Activated CD8-positive, alpha-beta memory T cell treated with anti-CD3 and anti-CD28 coated beads, Interleukin-2, amount 50 U/mL, for 24 hours (primary cell): Measurements from ENCODE around the gene OBSL1.

Experiments used
- DNase-seq: peaks from one replicate; pipeline ENCODE4 v3.0.0-alpha.2; 2020; ENCODE audit errors: extremely low read depth

Gene OBSL1

DNA sequence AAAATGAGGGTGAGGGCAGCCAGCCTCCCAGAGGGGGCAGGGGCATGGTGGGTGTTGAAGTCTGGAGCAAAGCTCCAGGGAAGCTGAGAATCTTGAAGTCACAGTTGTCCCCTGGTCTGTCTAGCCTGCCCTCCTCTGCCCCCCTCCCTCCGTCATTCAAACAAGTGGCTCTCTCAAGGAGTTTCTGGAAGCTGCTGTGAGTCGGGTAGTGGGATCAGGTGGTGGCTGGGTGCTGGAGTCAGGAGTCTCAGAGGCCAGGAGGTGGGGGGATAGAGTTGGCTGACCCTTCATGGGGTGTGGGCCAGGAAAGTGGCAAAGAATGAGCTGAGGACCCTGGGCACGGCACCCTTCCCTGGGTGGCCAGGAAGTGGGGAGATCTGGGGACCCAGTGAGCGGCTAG, 57.6 kb downstream of the OBSL1 start:
- DNase-seq = no peak

DNA sequence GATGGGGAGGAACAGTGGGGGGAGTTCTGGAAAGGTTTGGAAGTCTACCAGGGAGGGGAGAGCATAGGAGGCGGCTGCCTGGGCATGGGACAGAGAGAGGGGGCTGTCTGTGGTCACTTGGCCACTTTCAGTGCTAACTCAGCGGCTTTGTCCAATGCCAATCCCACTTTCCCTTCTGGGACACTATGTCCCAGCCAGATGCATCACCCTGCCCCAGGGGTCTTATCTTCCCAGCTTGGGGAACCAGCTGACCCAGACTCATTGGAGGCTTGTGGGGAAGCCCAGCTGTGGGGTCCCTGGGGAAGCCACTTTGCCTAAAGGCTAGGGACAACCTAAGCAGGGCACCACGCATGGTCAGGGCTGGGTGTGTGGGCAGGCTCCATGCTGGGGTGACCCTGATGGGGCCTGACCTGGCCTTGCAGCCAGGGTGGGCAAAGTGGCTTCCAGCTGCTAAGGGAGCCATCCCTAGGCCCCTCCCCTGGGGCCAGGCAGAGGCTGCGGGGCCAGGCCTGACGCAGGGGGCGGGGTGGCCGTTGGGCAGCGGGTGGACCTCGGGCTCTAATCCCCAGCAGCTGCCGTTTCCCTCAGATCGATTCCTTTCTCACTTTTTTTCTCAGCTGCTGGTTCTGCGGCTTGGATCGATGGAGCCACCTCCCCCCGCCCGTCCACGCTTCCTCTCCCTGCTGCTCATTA, 58.7 kb downstream of the OBSL1 start:
- DNase-seq = no peak

DNA sequence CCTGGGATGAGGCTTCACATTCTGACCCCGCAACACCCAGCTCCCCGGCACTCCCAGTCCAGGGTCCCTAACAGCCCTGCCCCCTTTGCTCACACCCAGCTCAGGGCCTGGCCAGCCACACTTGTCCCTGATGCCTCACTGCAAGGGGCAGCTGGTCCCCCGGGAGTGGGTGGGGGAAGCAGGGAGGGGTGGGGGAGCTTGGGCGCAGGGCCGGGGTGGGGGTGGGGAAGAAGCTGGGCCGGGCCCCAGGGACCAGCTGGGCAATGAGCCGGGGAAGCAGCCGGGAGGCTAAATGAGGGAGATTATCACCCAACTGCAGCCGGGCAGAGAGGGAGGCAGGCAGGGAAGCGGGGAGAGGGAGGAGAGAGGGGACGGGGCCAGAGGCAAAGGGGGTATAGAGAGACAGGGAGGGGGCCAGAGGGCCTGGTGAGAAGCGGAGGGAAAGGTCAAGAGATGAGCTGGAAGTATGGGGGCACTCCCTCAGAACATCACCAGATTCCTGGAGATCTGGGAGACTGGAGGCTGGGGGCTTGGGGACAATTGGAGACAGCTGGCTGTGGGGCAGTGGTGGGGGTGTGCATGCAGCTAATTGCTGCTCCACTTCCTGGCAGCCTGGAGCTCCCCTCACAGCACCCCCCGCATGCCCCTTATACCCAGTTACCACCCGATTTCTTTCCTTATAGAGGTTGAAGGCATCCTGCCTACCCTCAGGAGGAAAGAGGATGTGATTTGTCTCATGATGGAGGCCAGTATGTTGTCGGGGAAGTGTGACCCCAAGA, 59.6 kb downstream of the OBSL1 start:
- no peak for DNase-seq

DNA sequence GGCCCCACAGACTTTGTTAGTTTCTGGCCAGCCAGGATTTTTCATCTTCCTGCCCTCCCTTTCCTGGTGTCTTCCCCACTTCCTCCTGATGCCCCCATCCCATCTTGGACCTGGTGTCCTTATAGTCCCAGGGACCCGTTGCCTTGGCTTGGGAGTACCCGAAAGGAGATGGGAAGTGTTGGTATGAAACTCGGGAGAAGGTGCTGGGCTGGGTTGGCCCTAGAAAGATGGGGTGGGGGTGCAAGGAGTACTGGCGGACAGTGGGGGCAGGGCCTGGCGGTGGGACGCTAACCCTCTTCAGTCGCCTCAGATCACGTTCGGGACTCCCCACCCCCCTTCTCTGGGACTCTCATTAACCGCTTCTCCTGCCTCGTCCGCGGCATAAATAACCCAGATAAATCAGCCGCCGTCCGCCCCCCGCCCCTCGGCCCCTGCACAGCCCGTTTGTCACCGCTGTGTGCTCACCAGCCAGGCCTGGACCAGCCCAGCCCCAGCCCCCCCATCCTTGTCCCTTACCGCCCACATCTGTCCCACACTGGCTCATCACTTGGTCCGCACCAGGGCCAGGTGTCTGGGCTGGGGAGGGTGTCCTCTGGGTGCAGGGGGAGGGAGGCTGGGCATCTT, 60.7 kb downstream of the OBSL1 start:
- DNase-seq = no peak

DNA sequence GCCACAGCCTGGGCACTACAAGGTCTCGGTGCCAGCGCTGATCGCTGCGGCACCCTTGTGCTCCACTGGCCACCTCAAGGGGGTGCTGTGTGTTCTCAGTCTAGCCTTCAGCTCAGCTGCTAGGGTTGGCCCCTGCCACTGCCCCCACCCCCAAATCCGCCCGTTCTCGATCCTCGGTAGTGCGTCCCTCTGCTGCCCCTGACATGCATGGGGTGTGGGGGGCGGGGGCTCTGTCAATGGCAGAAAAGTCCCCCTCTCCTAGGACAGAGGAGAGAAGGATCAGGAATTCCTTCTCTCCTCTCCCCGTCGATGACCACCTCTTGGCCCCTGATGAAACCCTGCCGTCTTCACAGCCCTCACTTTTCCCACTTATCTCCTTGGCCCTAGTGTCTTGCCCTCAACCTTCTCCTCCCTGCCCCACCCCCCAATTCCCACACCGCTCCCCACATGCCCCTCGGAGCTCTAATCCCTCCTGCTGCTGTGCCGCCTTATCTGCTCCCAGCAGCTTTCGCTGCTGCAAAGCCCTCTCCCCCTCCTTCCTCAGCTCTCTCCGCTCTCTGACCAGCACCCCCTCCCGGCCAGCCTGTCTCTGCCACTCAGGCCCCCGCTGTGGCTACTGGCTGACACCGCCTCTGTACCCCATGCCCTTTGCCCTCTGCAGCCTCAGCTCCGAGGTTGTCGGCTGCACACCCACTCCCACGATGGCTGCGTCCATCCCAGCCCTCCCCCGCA, 61.4 kb downstream of the OBSL1 start:
- DNase-seq = peak; percentile 8

DNA sequence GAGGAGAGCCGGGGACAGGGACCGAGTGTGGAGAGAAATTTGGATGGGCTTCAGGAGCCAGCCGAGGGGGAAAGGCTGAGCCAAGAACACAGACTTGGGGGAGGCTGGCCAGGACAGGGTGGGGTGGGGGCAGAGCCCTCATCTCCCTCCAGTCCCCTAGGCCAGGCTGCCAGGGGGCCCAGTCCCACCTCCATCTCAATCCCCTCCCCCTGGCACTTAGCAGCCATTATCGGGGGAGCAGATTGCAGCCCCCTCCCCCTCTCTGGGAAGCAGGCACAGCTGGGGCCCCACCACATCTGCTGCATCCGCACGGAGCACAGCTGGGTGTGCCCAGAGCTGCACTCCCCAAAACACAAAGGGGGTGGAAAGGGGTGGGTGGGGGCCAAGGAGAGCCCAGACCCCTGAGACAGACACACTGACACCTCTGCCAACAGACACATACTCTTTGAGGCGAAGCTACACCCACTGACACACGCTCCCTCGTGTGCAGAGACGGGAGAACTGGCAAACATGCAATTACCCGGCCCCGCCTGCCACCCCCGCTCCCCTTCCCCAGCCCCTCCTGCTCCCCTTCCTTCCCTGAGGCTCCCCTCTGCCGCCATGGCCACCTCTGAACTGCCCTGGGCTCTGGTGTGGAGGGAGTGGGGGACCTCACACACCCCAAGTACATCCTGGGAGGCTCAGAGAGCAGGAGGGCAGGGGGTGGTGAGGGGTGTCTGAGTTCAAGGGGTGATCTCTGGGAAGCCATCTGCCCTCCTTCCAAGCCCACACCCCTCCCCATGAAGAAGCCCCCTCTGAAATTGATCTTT, 62.2 kb downstream of the OBSL1 start:
- DNase-seq = no peak

DNA sequence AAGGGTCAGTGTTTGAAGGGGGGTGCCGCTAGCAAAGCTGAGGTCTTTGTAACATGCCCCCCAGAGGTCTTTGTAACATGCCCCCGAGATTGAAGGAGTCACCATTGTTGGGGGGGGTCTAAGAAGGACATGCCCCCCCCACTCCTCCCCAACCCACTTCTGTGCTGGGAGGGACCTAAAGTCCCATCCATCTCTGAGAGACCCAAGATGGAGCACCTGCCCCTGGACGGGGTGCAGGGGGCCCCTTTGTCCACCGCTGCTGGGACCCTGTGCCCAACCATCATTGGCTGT, 63.0 kb downstream of the OBSL1 start:
- DNase-seq = no peak

DNA sequence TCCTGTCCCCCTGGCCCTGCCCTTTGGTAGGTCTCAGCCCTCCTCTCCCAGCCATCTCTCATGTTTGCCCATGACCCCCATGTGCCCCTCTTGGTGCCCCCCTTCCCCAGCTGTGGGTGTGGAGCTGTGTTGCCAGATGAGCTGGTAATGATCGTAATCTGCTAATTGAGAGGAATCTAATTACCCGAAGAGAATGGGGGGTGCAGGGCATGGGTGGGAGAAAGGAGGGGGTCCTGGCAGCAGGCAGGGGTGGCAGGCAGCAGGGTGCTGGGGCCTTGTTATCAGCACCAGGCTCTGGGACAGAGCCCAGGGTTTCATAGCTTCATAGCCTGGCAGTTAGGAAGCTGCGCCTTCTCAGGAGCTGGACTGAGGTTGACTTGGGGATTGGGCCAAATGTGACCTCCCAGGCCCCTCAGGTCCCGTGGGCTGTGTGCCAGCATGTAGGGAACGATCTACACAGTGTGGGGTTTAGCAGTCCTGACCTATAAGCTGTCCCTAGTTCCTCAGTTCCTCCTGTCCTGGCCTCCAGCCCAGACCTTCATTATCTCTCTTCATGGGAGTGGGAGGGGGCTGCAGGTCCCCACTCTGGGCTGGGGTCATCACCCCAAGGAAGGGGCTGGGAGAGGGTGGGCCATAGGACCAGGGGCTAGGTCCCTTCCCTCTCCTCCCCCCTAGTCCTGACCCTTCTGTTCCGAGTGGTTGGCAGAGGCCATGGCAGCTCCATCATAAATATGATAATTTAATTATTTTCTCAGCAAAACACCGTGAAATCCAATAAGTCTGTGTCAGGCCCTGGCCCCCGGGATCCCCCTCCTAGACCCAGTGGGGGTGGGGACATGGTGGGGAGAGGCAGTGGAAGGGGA, 63.5 kb downstream of the OBSL1 start:
- no peak for DNase-seq

DNA sequence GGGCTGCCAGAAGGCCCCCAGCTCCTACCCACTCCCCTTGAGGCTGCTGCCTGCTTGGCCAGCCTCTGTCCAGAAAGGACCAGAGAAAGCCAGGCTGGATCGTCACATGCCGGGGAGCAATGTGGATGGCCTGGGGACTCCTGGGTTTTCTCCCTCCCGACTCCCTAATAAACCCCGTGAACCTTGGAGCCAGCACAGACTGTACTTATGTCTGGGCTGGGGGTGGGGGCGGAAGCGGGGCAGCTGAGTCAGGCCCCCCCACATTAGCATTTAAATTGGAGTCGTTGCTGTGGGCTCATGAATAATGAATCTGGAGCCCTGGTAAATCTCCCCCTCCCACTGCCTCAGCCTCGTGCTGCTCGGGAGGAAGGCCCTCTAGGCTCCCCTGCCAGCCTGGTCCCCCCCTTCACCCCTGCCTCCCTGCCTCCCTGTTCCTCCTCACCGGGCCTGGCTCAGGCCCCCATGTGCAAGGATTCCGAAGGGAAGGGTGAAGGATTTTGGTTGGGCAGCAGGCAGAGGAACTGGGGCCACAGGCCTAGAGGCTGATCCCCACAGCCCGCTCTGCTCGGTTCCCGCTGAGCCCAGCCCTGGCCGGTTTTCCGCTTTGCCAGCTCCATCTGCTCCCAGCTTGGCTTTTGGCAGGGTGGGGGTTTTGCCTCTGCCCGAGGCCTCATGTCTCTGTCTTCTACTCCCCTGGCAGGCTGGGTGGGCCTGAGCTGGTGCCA, 64.4 kb downstream of the OBSL1 start:
- no peak for DNase-seq

DNA sequence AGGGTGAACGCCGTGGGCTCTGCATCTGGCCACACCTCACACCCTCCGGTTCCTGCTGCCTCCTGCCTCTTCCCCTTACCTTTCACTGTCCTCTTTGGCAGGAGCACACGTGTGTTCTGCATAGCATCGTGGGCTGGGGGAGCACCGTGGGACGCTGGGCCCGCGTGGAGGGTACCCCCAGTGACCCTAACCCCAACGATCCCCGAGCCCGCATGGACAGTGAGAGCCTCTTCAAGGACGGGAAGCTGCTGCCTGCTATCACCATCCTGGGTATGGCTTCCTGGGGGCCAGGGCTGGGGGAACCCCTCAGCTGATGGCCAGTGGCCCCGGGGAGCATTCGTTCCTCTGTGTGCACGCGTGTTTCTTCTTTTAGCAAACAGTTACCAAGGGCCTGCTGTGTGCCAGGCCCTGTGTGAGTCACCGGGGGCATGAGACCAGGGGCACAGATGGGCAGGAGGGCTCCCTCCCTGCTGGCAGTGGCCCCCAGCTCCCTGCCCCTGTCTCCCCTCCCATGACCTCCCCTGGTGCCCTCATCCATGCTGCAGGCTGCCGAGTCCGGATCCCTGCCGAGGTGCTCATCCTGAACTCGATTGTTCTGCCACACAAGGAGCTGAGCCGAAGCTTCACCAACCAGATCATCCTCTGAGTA, 65.1 kb downstream of the OBSL1 start:
- DNase-seq = no peak

DNA sequence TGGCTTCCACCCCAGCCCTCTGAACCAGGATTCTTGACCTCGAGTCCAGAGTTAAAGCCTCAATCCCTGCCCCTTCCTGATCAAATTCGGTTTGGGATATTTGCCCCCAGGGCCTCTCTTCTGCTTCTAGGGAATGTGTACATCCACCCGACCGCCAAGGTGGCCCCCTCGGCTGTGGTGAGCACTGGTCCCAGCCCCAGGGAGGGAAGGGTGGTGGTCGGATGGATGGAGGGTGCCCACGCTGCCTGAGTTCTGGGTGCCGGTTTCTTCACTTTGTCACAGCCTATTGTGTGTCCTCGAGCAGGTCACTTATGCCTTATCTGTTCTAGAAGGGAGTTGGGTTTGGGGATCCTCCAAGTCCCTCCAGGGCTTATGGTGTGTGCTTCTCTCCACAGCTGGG, 65.8 kb downstream of the OBSL1 start:
- DNase-seq = no peak

DNA sequence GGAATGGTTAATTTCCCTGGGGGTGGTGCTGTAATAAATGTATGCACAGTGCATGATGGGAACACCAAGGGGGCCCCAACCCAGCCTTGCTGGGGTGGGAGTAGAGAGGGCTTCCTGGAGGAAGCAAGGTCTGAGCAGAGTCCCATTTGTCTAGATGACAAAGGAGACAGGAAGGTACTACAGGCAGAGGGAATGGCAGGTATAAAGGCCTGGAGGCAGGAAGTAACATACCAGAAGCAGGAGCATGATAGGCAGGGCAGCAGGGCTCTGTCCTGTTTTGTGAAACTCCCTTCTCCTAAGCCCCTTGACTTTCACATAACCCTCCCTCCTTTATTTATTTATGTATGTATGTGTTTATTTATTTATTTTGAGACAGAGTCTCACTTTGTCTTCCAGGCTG, 68.7 kb downstream of the OBSL1 start:
- no peak for DNase-seq

DNA sequence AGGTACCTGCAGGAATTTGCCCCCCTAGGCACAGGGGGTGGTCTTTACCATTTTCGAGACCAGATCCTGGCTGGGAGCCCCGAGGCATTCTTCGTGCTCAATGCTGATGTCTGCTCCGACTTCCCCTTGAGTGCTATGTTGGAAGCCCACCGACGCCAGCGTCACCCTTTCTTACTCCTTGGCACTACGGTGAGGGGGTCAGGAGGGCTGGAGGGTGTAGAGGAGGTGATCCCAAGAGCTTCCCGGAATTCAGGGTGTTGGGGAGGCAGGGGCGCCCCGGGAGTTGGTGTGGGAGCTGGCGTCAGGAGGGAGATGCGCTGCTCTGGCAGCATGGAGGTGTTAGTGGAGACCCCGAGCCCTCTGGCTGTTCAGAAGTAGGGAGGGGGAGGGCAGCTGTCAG, 69.5 kb downstream of the OBSL1 start:
- DNase-seq = no peak
